HepG2 (cell line): ENCODE measurements around the gene LAMA5. TPM values are rescaled to one million over a fixed set of nuclear protein-coding genes. Genes with fewer than 3 reads are reported as not detected.

Source experiments
- ATAC-seq: fragments of 200-7000 bp; cut with Tn5 transposase; 3 replicates; pipeline ENCODE4 v1.9.1; 2020; ENCODE audit warnings: mild to moderate bottlenecking, moderate library complexity
- BruUV-seq: library from RNA; stranded (reverse); fragments of 400-500 nt; replicated peaks from 2 replicates; lab custom pipeline; 2021; lab: Mats Ljungman, UMichigan
- CTCF ChIA-PET: fragments of 300-600 bp; formaldehyde crosslinking; extraction: SDS; loops from one replicate; lab custom pipeline; 2021; ENCODE audit warnings: low total read pairs, inconsistent platforms, low intra/inter-chr PET ratio; lab: Yijun Ruan, JAX
- POLR2A ChIA-PET: fragments of 350-600 bp; sonication (Branson Sonifier 250); formaldehyde crosslinking; loops from one replicate; lab custom pipeline; 2020; ENCODE audit warnings: antibody characterized with exemption, inconsistent platforms; lab: Yijun Ruan, JAX
- DNase-seq: peaks from one replicate; pipeline ENCODE4 v3.0.0-alpha.2; 2015; ENCODE audit warnings: low spot score
- FAIRE-seq: peaks from 3 replicates; lab custom pipeline; 2011; peaks lifted over from hg19 to GRCh38; lab: Jason Lieb, UNC
- H2AFZ ChIP-seq: one replicate; pipeline ENCODE4 v1.6.1; 2011; ENCODE audit warnings: low read length, inconsistent platforms
- H3K27ac ChIP-seq: fragments of 300-600 bp; 3 replicates; pipeline ENCODE4 v1.8.0; 2011; ENCODE audit warnings: mixed run types, mild to moderate bottlenecking, mixed read lengths, low read length, inconsistent platforms; ENCODE audit not compliant: insufficient read depth; ENCODE audit errors: extremely low read length
- H3K27me3 ChIP-seq, 2 experiments: fragments of 200-600 bp in 1 of 2; 2 replicates in 1 of 2; 3 replicates in 1 of 2; pipeline versions ENCODE4 v1.6.0 to v1.8.0; 2011; ENCODE audit warnings: low read length in 2 of 2, mild to moderate bottlenecking in 2 of 2, moderate library complexity in 2 of 2, inconsistent platforms in 1 of 2; ENCODE audit not compliant: insufficient read depth in 2 of 2, control insufficient read depth in 1 of 2
- H3K36me3 ChIP-seq, 2 experiments: fragments of 200-600 bp in 1 of 2; replicated peaks in 1 of 2; 2 replicates in 1 of 2; 3 replicates in 1 of 2; pipeline versions ENCODE4 v1.5.1 to v1.8.0; 2011; ENCODE audit warnings: low read length in 2 of 2, inconsistent platforms in 1 of 2; ENCODE audit not compliant: insufficient read depth in 2 of 2, control insufficient read depth in 1 of 2
- H3K4me1 ChIP-seq: 2 replicates; pipeline ENCODE4 v1.5.1; 2012; ENCODE audit warnings: low read length, inconsistent platforms; ENCODE audit not compliant: insufficient read depth
- H3K4me2 ChIP-seq: 2 replicates; pipeline ENCODE4 v1.6.0; 2011; ENCODE audit warnings: low read depth, low read length, inconsistent platforms
- H3K4me3 ChIP-seq, 3 experiments: fragments of 200-600 bp in 1 of 3; sonication (generic), shearing (Covaris generic) in 1 of 3; replicated peaks in 1 of 3; 2 replicates each; pipeline ENCODE4 v1.5.1; 2011 to 2016; ENCODE audit warnings: low read length in 3 of 3, inconsistent platforms in 2 of 3, low read depth in 2 of 3, mild to moderate bottlenecking in 2 of 3, control low read depth in 1 of 3, mixed read lengths in 1 of 3; ENCODE audit not compliant: insufficient read depth in 1 of 3
- H3K79me2 ChIP-seq: one replicate; pipeline ENCODE4 v1.6.1; 2011; ENCODE audit warnings: low read length, inconsistent platforms; ENCODE audit not compliant: insufficient read depth
- H3K9ac ChIP-seq: 2 replicates; pipeline ENCODE4 v1.6.0; 2011; ENCODE audit warnings: mild to moderate bottlenecking, low read depth, low read length, inconsistent platforms; ENCODE audit not compliant: insufficient read depth
- H3K9me3 ChIP-seq: 2 replicates; pipeline ENCODE4 v1.5.1; 2012; ENCODE audit warnings: mild to moderate bottlenecking, low read length
- H4K20me1 ChIP-seq: 2 replicates; pipeline ENCODE4 v1.6.0; 2011; ENCODE audit warnings: inconsistent platforms, mild to moderate bottlenecking, low read length, moderate library complexity; ENCODE audit not compliant: insufficient read depth
- AGO2 ChIP-seq: fragments of 200-400 bp; formaldehyde crosslinking; optimal IDR thresholded peaks from 2 replicates; pipeline ENCODE3; 2017; ENCODE audit warnings: mild to moderate bottlenecking, low read depth, low read length, moderate library complexity
- CSRNP2 ChIP-seq: sonication (generic); formaldehyde crosslinking; conservative IDR thresholded peaks from 2 replicates; pipeline ENCODE4 v1.8.0; 2022; ENCODE audit warnings: low read depth, missing genetic modification reagents
- GPBP1L1 ChIP-seq: sonication (generic); formaldehyde crosslinking; IDR thresholded peaks from 2 replicates; pipeline ENCODE4 v1.5.0; 2020; ENCODE audit warnings: mild to moderate bottlenecking, missing genetic modification reagents
- ISX ChIP-seq: sonication (generic); formaldehyde crosslinking; conservative IDR thresholded peaks from 2 replicates; pipeline ENCODE4 v1.5.0; 2020; ENCODE audit warnings: missing genetic modification reagents
- MBD4 ChIP-seq: IDR thresholded peaks from 2 replicates; pipeline ENCODE4 v1.6.1; 2012; ENCODE audit warnings: low read length, inconsistent platforms, borderline replicate concordance
- NCOA1 ChIP-seq: sonication (generic); formaldehyde crosslinking; IDR thresholded peaks from 2 replicates; pipeline ENCODE4 v1.9.0; 2021; ENCODE audit warnings: missing genetic modification reagents
- NFKB2 ChIP-seq: sonication (generic); formaldehyde crosslinking; IDR thresholded peaks from 2 replicates; pipeline ENCODE4 v1.4.0; 2020; ENCODE audit warnings: missing genetic modification reagents, borderline replicate concordance
- RBFOX2 ChIP-seq: fragments of 200-400 bp; formaldehyde crosslinking; IDR thresholded peaks from 2 replicates; pipeline ENCODE4 v1.6.1; 2017; ENCODE audit warnings: low read depth, mild to moderate bottlenecking, low read length
- TBX2 ChIP-seq: sonication (generic); formaldehyde crosslinking; IDR thresholded peaks from 2 replicates; pipeline ENCODE4 v1.5.0; 2020; ENCODE audit warnings: missing genetic modification reagents, mild to moderate bottlenecking, borderline replicate concordance
- WGBS: methylation state at CpG from one replicate; pipeline ENCODE4 v1.1.6; 2017; ENCODE audit warnings: low lambda C conversion rate; 5-methylcytosine and 5-hydroxymethylcytosine counted together
- in situ Hi-C: cut with HindIII; loops from 2 replicates; pipeline ENCODE4 v1.10.0; 2017; ENCODE audit warnings: low pct_unique_long_range_greater_than_20kb; ENCODE audit not compliant: extremely low pct_ligation_motif_present
- intact Hi-C: fragments of 100-400 bp; cut with micrococcal nuclease; formaldehyde crosslinking; loops from one replicate; pipeline ENCODE4 v1.10.0; 2022; ENCODE audit not compliant: unreplicated experiment
- polyA plus RNA-seq, 8 experiments: library from polyadenylated mRNA; depleted of rRNA in 3 of 8; stranded (reverse) in 7 of 8; unstranded in 1 of 8; fragments of >200 nt; fragmentation: Illumina TruSeq in 4 of 8; extraction: Trizol in 4 of 8; gene quantifications; 2 replicates each; pipeline versions ENCODE4 v1.2.1 to v1.2.3, GENCODE V29; 2011 to 2016; ENCODE audit warnings: low read depth in 4 of 8, missing spikeins in 1 of 8, mixed read lengths in 1 of 8; ENCODE audit not compliant: insufficient read depth in 1 of 8
- total RNA-seq, 5 experiments: library from RNA; depleted of rRNA; stranded (reverse); fragments of >200 nt; fragmentation: Illumina TruSeq; extraction: Trizol; gene quantifications; 2 replicates each; pipeline ENCODE4 v1.2.3, GENCODE V29; 2016; ENCODE audit warnings: low read depth in 1 of 5

LAMA5 gene
- total and polyA plus RNA-seq, 2 of the 13 experiments (the other 11 are each of a cell fraction or from before 2014, with no cell fraction given) = 21.0 to 44.7 TPM

- H3K79me2 ChIP-seq = no peaks in the 10 kb centered on the region
- ChIA-PET POLR2A (no interaction called here), CTCF (no interaction called here)
- H3K9me3 ChIP-seq = no peaks in the 10 kb centered on the region
- no peak overlapping the region for H3K27ac ChIP-seq
- peaks cover 67 to 95% of the 10 kb centered on the region in 2 experiments for H3K36me3 ChIP-seq
- 98% methylated on average over 14 of the region's 16 CpGs for WGBS
- H4K20me1 ChIP-seq = no peaks in the 10 kb centered on the region; the same call in 1 of the 2 replicates
- no peak overlapping the region for H3K9ac ChIP-seq
- ATAC-seq = no peak
- H2AFZ ChIP-seq = no peak overlapping the region
- BruUV-seq = no TSS peak
- no peak overlapping the region for H3K4me3 ChIP-seq
- H3K4me1 ChIP-seq = 0 out of 2 replicates have a peak, but pooled peaks cover 6% of the 10 kb centered on the region
- no peak overlapping the region for H3K4me2 ChIP-seq
- TF ChIP-seq NFKB2 (CRISPR knock-in tag) (no peak), RBFOX2 (0 out of 2 replicates have a peak, but pooled peaks have one; percentile 2), MBD4 (no peak), NCOA1 (CRISPR knock-in tag) (no peak), GPBP1L1 (no peak), CSRNP2 (CRISPR knock-in tag) (no peak), AGO2 (peak; percentile 46), ISX (CRISPR knock-in tag) (no peak), TBX2 (CRISPR knock-in tag) (0 out of 2 replicates have a peak, but pooled peaks have one; percentile 15)
- no peaks in the 10 kb centered on the region for H3K27me3 ChIP-seq
- in situ Hi-C loops (no loop called here), intact Hi-C loops (no loop called here)
- no peak for FAIRE-seq
- no peak for DNase-seq
These were observed 54.5 kb downstream of the LAMA5 start for GRCh38 chr20:62312662-62312977.
